Keratinocyte (primary cell): ENCODE results near the gene IFI27. TPM values are rescaled to one million over a fixed set of nuclear protein-coding genes. Genes with fewer than 3 reads are reported as not detected.

Experiments
- DNase-seq: peaks from one replicate; pipeline ENCODE4 v3.0.0-alpha.2; 2011; ENCODE audit warnings: low read depth, missing footprints, low spot score
- FAIRE-seq: peaks from 2 replicates; lab custom pipeline; 2011; peaks lifted over from hg19 to GRCh38; lab: Jason Lieb, UNC
- H2AFZ ChIP-seq: 2 replicates; pipeline ENCODE4 v1.6.0; 2012; ENCODE audit warnings: low read length, control low read depth, inconsistent platforms; ENCODE audit not compliant: control insufficient read depth
- H3K27ac ChIP-seq: 2 replicates; pipeline ENCODE4 v1.5.1; 2011; ENCODE audit warnings: low read length; ENCODE audit not compliant: control insufficient read depth, insufficient read depth
- H3K27me3 ChIP-seq: 3 replicates; pipeline ENCODE4 v1.6.0; 2011; ENCODE audit warnings: low read length; ENCODE audit not compliant: control insufficient read depth, insufficient read depth; ENCODE audit errors: extremely low read depth
- H3K36me3 ChIP-seq, 2 experiments: 2 replicates in 1 of 2; 3 replicates in 1 of 2; pipeline ENCODE4 v1.5.1; 2011; ENCODE audit warnings: low read length in 2 of 2, mild to moderate bottlenecking in 1 of 2; ENCODE audit not compliant: control insufficient read depth in 2 of 2, insufficient read depth in 2 of 2; ENCODE audit errors: extremely low read depth in 1 of 2
- H3K4me1 ChIP-seq: 3 replicates; pipeline ENCODE4 v1.5.1; 2011; ENCODE audit warnings: low read length; ENCODE audit not compliant: control insufficient read depth, insufficient read depth; ENCODE audit errors: extremely low read depth
- H3K4me2 ChIP-seq: 3 replicates; pipeline ENCODE4 v1.6.0; 2011; ENCODE audit warnings: low read depth, low read length; ENCODE audit not compliant: control insufficient read depth, insufficient read depth; ENCODE audit errors: extremely low read depth
- H3K4me3 ChIP-seq, 3 experiments: fragments of 200-600 bp in 1 of 3; sonication (generic) in 1 of 3; 2 replicates in 2 of 3; 3 replicates in 1 of 3; pipeline ENCODE4 v1.5.1; 2011 to 2016; ENCODE audit warnings: low read length in 3 of 3, mild to moderate bottlenecking in 3 of 3, control low read depth in 2 of 3, inconsistent platforms in 1 of 3, low read depth in 1 of 3, mixed read lengths in 1 of 3, mixed run types in 1 of 3, moderate library complexity in 1 of 3; ENCODE audit not compliant: control insufficient read depth in 2 of 3, insufficient read depth in 2 of 3; ENCODE audit errors: extremely low read depth in 1 of 3
- H3K79me2 ChIP-seq: 2 replicates; pipeline ENCODE4 v1.6.0; 2012; ENCODE audit warnings: low read length; ENCODE audit not compliant: control insufficient read depth, insufficient read depth
- H3K9ac ChIP-seq: 3 replicates; pipeline ENCODE4 v1.6.0; 2011; ENCODE audit warnings: low read length; ENCODE audit not compliant: control insufficient read depth, insufficient read depth; ENCODE audit errors: extremely low read depth
- H3K9me1 ChIP-seq: 3 replicates; pipeline ENCODE4 v1.6.0; 2011; ENCODE audit warnings: low read length; ENCODE audit not compliant: control insufficient read depth, insufficient read depth; ENCODE audit errors: extremely low read depth
- H3K9me3 ChIP-seq: 2 replicates; pipeline ENCODE4 v1.5.1; 2012; ENCODE audit warnings: low read depth, low read length; ENCODE audit not compliant: control insufficient read depth
- H4K20me1 ChIP-seq: 3 replicates; pipeline ENCODE4 v1.6.0; 2011; ENCODE audit warnings: low read length; ENCODE audit not compliant: control insufficient read depth, insufficient read depth; ENCODE audit errors: extremely low read depth
- CTCF ChIP-seq, 3 experiments: IDR thresholded peaks in 1 of 3; conservative IDR thresholded peaks in 1 of 3; optimal IDR thresholded peaks in 1 of 3; 2 replicates in 2 of 3; 3 replicates in 1 of 3; pipeline versions ENCODE3 to v1.5.1; 2011; ENCODE audit warnings: low read length in 3 of 3, mild to moderate bottlenecking in 3 of 3, moderate library complexity in 2 of 3, control low read depth in 1 of 3, inconsistent platforms in 1 of 3; ENCODE audit not compliant: insufficient read depth in 2 of 3; ENCODE audit errors: extremely low read depth in 1 of 3
- EZH2 ChIP-seq: IDR thresholded peaks from one replicate; pipeline ENCODE4 v1.6.1; 2012; ENCODE audit warnings: inconsistent platforms, mild to moderate bottlenecking, low read length, moderate library complexity
- dilution Hi-C: fragments of 300-500 bp; cut with MboI; formaldehyde crosslinking; loops from one replicate; pipeline ENCODE4 v1.7.0; 2020; ENCODE audit warnings: low sequenced_read_pairs; ENCODE audit not compliant: extremely low pct_ligation_motif_present
- polyA plus RNA-seq, 5 experiments: library from polyadenylated mRNA; depleted of rRNA in 3 of 5; stranded (reverse) in 3 of 5; stranded (forward) in 1 of 5; unstranded in 1 of 5; fragments of >200 nt; gene quantifications; 1 replicate in 1 of 5; 2 replicates in 3 of 5; 3 replicates in 1 of 5; pipeline versions ENCODE4 v1.2.1 to v1.2.3, GENCODE V29; 2011 to 2012; ENCODE audit warnings: missing spikeins in 2 of 5, low read depth in 1 of 5, low replicate concordance in 1 of 5

Gene IFI27
- polyA plus RNA-seq, 1 donor (not counting 4 experiments of a cell fraction or from before 2014, with no cell fraction given) = 1,132 TPM

- no peaks in the 10 kb centered on the region for H3K9me3 ChIP-seq
- H3K36me3 ChIP-seq = peaks cover 0 to 6% of the 10 kb centered on the region in 2 experiments
- H3K4me3 ChIP-seq = no peak overlapping the region
- no peaks in the 10 kb centered on the region for H3K27me3 ChIP-seq
- H4K20me1 ChIP-seq = no peaks in the 10 kb centered on the region
- no peak overlapping the region for H3K9ac ChIP-seq
- H3K4me1 ChIP-seq = no peaks in the 10 kb centered on the region
- H3K27ac ChIP-seq = no peak overlapping the region
- TF ChIP-seq CTCF (optimal IDR thresholded peaks at IDR 0.05 in 1 of 3, IDR thresholded peaks at IDR 0.05 in 1 of 3, conservative IDR thresholded peaks at IDR 0.05 in 1 of 3; ENCODE audit: extremely low read depth in 1 of 3, insufficient read depth in 2 of 3, low read length in 3 of 3) (no peak), EZH2 (no peak)
- H2AFZ ChIP-seq = no peak overlapping the region
- no peaks in the 10 kb centered on the region for H3K79me2 ChIP-seq
- H3K9me1 ChIP-seq = no peaks in the 10 kb centered on the region
- H3K4me2 ChIP-seq = no peak overlapping the region
- no peak for FAIRE-seq
- no peak for DNase-seq
- dilution Hi-C loops = no loop called here
Measured at GRCh38 chr14:94097091-94097490, 13.4 kb upstream of the IFI27 start.

- no peak overlapping the region for H2AFZ ChIP-seq
- no peaks in the 10 kb centered on the region for H3K79me2 ChIP-seq
- no peaks in the 10 kb centered on the region for H3K4me1 ChIP-seq
- no peaks in the 10 kb centered on the region for H3K27me3 ChIP-seq
- H4K20me1 ChIP-seq = no peaks in the 10 kb centered on the region
- TF ChIP-seq EZH2 = no peak
- no peak for TF ChIP-seq CTCF (optimal IDR thresholded peaks at IDR 0.05 in 1 of 3, IDR thresholded peaks at IDR 0.05 in 1 of 3, conservative IDR thresholded peaks at IDR 0.05 in 1 of 3; ENCODE audit: extremely low read depth in 1 of 3, insufficient read depth in 2 of 3, low read length in 3 of 3)
- dilution Hi-C loops = no loop called here
- DNase-seq (no peak), FAIRE-seq (no peak)
- H3K9me3 ChIP-seq = no peaks in the 10 kb centered on the region
- no peak overlapping the region for H3K4me2 ChIP-seq
- no peak overlapping the region for H3K27ac ChIP-seq
- H3K4me3 ChIP-seq = no peak overlapping the region
- no peaks in the 10 kb centered on the region for H3K9me1 ChIP-seq
- peaks cover 0 to 6% of the 10 kb centered on the region in 2 experiments for H3K36me3 ChIP-seq
- H3K9ac ChIP-seq = no peak overlapping the region
Measured at GRCh38 chr14:94098326-94098992, 12.1 kb upstream of the IFI27 start.
